Cardiac fibroblast (primary cell): ENCODE results near the gene NDRG2.
"Not testable (repeated sequence)": the region's sequence is repeated elsewhere in the genome, so short reads cannot be mapped to it uniquely, and the experiment has no call there.

Experiments
- DNase-seq, 2 donors: peaks; one replicate each; pipeline versions ENCODE4 v3.0.0 to v3.0.0-alpha.2; 2010; ENCODE audit warnings: low read depth in 2 of 2
- H3K4me3 ChIP-seq, 2 donors: replicated peaks in 1 of 2; 1 replicate in 1 of 2; 2 replicates in 1 of 2; pipeline ENCODE4 v1.5.1; 2011; ENCODE audit warnings: low read depth in 2 of 2, low read length in 2 of 2, mild to moderate bottlenecking in 2 of 2, moderate library complexity in 1 of 2
- CTCF ChIP-seq: IDR thresholded peaks from one replicate; pipeline ENCODE4 v1.5.1; 2011; ENCODE audit warnings: low read depth, mild to moderate bottlenecking, low read length, inconsistent platforms

The NDRG2 gene

GRCh38 chr14:20986811-20987210 lies 38.0 kb downstream of the NDRG2 start:
- no peak for TF ChIP-seq CTCF
- no peak overlapping the region for H3K4me3 ChIP-seq
- peak; percentile 92 to 95 for DNase-seq

GRCh38 chr14:20985650-20986049 lies 39.2 kb downstream of the NDRG2 start:
- not testable (repeated sequence) for DNase-seq, H3K4me3 ChIP-seq

- H3K4me3 ChIP-seq = no peak overlapping the region
- TF ChIP-seq CTCF = no peak
- no peak for DNase-seq
These were observed 42.1 kb downstream of the NDRG2 start for GRCh38 chr14:20982646-20983369.

- TF ChIP-seq CTCF = no peak
- H3K4me3 ChIP-seq = no peak overlapping the region
- DNase-seq = no peak
These were observed 44.0 kb downstream of the NDRG2 start for GRCh38 chr14:20980906-20981305.

GRCh38 chr14:20978687-20979086 lies 46.2 kb downstream of the NDRG2 start:
- TF ChIP-seq CTCF = no peak
- DNase-seq = no peak

GRCh38 chr14:20976291-20976690 lies 48.6 kb downstream of the NDRG2 start:
- TF ChIP-seq CTCF = no peak
- no peak for DNase-seq
- H3K4me3 ChIP-seq = no peak overlapping the region

More at GRCh38 chr14:20978687-20979086, 46.2 kb downstream of the NDRG2 start:
- no peak overlapping the region for H3K4me3 ChIP-seq

- no peak for DNase-seq
- TF ChIP-seq CTCF = no peak
- no peak overlapping the region for H3K4me3 ChIP-seq
These were observed 51.4 kb downstream of the NDRG2 start for GRCh38 chr14:20973501-20973900.
